GM10248 (cell line): Measurements from ENCODE around the gene FBXW11.
"Not testable (repeated sequence)": the region's sequence is repeated elsewhere in the genome, so short reads cannot be mapped to it uniquely, and the experiment has no call there.

Experiments used
- CTCF ChIA-PET: fragments of 300-600 bp; sonication (Branson Sonifier 250); formaldehyde crosslinking; extraction: SDS; loops from one replicate; lab custom pipeline; 2021; ENCODE audit warnings: antibody characterized with exemption; lab: Yijun Ruan, JAX
- POLR2A ChIA-PET: fragments of 350-650 bp; sonication (Branson Sonifier 250); formaldehyde crosslinking; extraction: SDS; loops from one replicate; lab custom pipeline; 2020; ENCODE audit warnings: antibody characterized with exemption; lab: Yijun Ruan, JAX
- DNase-seq: peaks from one replicate; pipeline ENCODE4 v3.0.0; 2012; ENCODE audit errors: extremely low spot score
- CTCF ChIP-seq: IDR thresholded peaks from 2 replicates; pipeline ENCODE4 v1.5.1; 2012; ENCODE audit warnings: mild to moderate bottlenecking, low read depth; ENCODE audit errors: extremely low read depth, missing control alignments, control extremely low read depth

FBXW11 gene

GRCh38 chr5:171952021-171952420 lies 54.4 kb downstream of the FBXW11 start:
- TF ChIP-seq CTCF: no peak
- CTCF ChIA-PET: interaction anchor here (0.7 to 1.2 kb wide), 4 partner anchors 9 to 23 kb away, joined by 3 to 5 read pairs (median 3); no protein-coding TSS in a partner anchor
- POLR2A ChIA-PET: interaction anchor here (0.7 kb wide), 1 partner anchor 737 kb away, joined by 3 read pairs; no protein-coding TSS in a partner anchor
- DNase-seq: no peak

- no peak for TF ChIP-seq CTCF
- ChIA-PET CTCF (interaction anchor here (0.7 to 1.2 kb wide), 3 partner anchors 10 to 23 kb away, joined by 3 to 5 read pairs (median 3); no protein-coding TSS in a partner anchor), POLR2A (interaction anchor here (0.7 kb wide), 1 partner anchor 737 kb away, joined by 3 read pairs; no protein-coding TSS in a partner anchor)
- no peak for DNase-seq
These were observed 55.2 kb downstream of the FBXW11 start for GRCh38 chr5:171951218-171951617.

DNA sequence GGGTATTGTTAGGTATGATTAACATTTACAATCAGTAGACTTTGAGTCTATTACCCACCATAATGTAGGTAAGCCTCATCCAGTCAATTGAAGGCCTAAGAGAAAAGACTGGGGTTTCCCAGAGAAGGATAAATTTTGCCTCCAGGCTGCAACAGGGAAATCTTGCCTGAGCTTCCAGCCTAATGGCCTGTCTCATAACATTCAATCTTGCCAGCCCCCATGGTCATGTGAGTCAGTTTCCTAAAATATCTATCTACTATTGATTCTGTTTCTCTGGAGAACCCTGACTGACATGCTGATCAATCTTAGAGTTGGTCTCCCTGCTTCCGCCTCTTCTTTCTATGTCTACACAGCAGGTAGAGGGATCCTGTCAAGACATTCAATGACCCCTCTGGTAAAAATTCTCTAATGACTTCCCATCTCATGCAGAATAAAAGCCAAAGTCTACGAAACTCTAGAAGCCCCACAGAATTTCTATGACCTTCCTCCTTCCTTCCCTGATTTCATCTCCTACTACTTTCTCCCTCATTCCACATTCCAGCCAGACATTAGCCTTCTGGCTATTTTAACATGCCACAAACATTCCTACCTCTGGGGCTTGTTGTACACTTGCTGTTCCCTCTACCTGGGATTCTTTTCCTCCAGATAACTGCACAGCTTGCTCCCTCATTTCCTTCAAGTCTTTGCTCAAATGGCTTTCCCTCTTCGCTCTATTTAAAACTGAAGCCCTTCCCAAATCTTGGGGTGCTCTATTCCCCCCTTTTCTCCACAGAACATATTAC lies 60.2 kb downstream of the FBXW11 start:
- DNase-seq: no peak
- POLR2A ChIA-PET: no interaction called here
- CTCF ChIA-PET: interaction anchor here (1.3 to 2.1 kb wide), 2 partner anchors 28 to 33 kb away, joined by 3 to 5 read pairs; no protein-coding TSS in a partner anchor
- TF ChIP-seq CTCF: no peak

DNA sequence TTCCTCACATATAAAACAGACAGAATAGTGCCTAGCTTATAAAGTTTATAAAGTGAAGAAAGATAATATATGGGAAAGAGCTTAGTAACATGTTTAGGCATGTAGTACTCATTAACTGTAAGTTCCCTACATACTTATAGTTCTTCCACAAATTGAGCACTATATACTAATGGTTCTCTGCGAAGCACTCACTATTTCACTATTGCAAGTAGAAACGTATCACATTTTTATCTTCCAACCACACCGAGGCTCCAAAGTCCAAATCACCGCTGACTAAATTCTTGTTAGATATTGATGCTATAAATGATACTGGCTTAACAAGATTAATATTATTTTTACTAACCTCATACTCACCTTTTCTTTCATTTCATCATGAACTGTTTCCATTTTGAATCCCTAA lies 61.0 kb downstream of the FBXW11 start:
- TF ChIP-seq CTCF: no peak
- ChIA-PET POLR2A (no interaction called here), CTCF (interaction anchor here (1.3 to 2.1 kb wide), 2 partner anchors 28 to 33 kb away, joined by 3 to 5 read pairs; no protein-coding TSS in a partner anchor)
- no peak for DNase-seq

DNA sequence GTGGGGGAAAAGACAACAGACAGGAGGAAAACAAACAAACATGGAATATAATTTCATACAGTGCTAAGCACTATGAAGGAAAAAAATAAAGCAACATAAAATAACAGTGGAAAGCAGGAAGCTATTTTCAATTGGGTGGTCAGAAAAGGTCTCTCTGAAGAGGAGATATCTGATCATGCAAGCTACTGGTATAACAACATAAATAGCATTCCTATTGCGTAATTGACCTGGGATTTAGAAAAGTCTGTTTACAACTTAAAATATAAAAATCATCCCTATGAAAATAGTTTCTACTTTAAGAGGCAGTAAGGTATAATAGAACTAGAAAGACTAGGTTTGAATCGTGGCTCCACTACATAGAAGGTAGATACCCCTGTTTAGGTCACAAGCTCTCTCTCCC lies 61.4 kb downstream of the FBXW11 start:
- POLR2A ChIA-PET: no interaction called here
- DNase-seq: no peak

GRCh38 chr5:171942112-171942516 lies 64.3 kb downstream of the FBXW11 start:
- CTCF ChIA-PET: interaction anchor here (1.4 to 2.4 kb wide), 3 partner anchors 13 to 30 kb away, joined by 4 to 9 read pairs (median 6); no protein-coding TSS in a partner anchor
- DNase-seq, POLR2A ChIA-PET: not testable (repeated sequence)

More for the DNA sequence above, 61.4 kb downstream of the FBXW11 start:
- no peak for TF ChIP-seq CTCF
- CTCF ChIA-PET: interaction anchor here (1.3 to 2.1 kb wide), 2 partner anchors 27 to 32 kb away, joined by 3 to 5 read pairs; no protein-coding TSS in a partner anchor

DNA sequence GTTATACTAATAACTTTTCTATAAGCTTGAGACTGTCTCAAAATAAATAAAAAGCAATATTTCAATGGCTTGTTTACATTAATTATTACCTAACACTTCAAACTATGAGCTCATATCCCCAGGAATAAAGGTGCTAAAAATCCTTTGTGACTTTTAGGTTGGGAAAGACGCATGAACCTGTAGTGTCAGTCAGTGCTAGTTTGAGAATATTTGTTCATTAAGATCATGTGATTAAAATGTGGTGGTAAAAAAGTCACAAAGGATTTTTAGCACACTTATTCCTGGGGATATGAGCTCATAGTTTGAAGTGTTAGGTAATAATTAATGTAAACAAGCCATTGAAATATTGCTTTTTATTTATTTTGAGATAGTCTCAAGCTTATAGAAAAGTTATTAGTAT lies 64.8 kb downstream of the FBXW11 start:
- CTCF ChIA-PET: interaction anchor here (0.7 to 2.4 kb wide), 4 partner anchors 10 to 30 kb away, joined by 3 to 9 read pairs (median 5); no protein-coding TSS in a partner anchor
- DNase-seq, POLR2A ChIA-PET: not testable (repeated sequence)

DNA sequence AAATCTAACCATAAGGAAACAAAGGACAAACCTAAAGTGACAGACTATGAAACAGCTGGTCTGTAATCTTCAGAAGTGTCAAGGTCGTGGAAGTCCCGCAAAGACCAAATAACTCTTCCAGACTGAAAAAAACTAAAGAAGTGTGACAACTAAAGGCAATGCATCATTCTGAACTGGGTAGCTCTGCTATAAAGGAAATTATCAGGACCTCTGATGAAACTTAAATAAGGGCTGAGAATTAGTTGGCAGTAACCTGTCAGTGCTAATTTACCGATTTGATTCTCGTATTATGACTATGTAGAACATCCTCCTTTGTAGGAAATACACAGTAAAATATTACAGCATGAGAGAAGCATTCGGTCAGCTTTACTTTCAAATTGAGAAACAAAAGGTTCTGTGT lies 65.2 kb downstream of the FBXW11 start:
- CTCF ChIA-PET: interaction anchor here (0.7 kb wide), 1 partner anchor 10 kb away, joined by 3 read pairs; no protein-coding TSS in a partner anchor
- DNase-seq, POLR2A ChIA-PET: not testable (repeated sequence)
